Measurements from ENCODE around the gene CT45A6. TPM values are rescaled to one million over a fixed set of nuclear protein-coding genes. Genes with fewer than 3 reads are reported as not detected.
"Not testable (repeated sequence)": the region's sequence is repeated elsewhere in the genome, so short reads cannot be mapped to it uniquely, and the experiment has no call there.

Gene CT45A6, protein sequence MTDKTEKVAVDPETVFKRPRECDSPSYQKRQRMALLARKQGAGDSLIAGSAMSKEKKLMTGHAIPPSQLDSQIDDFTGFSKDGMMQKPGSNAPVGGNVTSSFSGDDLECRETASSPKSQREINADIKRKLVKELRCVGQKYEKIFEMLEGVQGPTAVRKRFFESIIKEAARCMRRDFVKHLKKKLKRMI
- total RNA-seq (not detected), polyA plus RNA-seq (not detected)
- long read RNA-seq, donor 1, transcript CT45A6-201 (4 exons, 770 nt) = major isoform, 7 of 7 reads
- long read RNA-seq, donor 1, partial matches to known transcripts = 0 of 7 reads
- long read RNA-seq, donor 1, other reads (novel, unspliced or antisense) = 0 of 7 reads
- long read RNA-seq, donor 2, partial matches to known transcripts = 0 of 1 reads
- long read RNA-seq, donor 2, other reads (novel, unspliced or antisense) = 0 of 1 reads
- long read RNA-seq, donor 3, transcript CT45A6-201 (4 exons, 770 nt) = major isoform, 10 of 10 reads
- long read RNA-seq, donor 3, partial matches to known transcripts = 0 of 10 reads
- long read RNA-seq, donor 3, other reads (novel, unspliced or antisense) = 0 of 10 reads
- long read RNA-seq, donor 4, partial matches to known transcripts = 0 of 2 reads
- long read RNA-seq, donor 4, other reads (novel, unspliced or antisense) = 0 of 2 reads
- long read RNA-seq, donor 5, transcript CT45A6-201 (4 exons, 770 nt) = major isoform, 9 of 9 reads
- long read RNA-seq, donor 5, partial matches to known transcripts = 0 of 9 reads
- long read RNA-seq, donor 5, other reads (novel, unspliced or antisense) = 0 of 9 reads

DNA sequence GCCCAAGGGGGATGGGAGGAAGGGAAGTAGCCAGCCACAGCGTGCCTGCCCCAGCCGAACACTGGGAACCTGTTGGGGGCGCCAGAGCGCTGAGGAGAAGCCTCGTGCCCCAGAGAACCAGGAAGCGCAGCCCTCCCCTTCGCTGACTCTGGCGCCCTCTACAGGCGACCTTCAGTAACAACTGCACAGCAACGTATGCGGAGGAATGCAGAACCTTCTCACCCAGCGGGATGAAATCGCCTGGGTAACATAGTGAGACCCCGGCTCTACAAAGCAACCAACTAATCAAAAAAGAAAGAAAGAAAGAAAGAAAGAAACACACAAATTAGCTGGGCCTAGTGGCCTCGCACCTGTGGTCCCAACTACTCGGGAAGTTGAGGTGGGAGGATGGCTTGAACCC lies at the start of gene CT45A6:
Gene CT45A6 (minus strand): TSS at position 101 of the 400 bp plus-strand sequence. CDS start 3,794 bp downstream, outside the sequence.
- not testable (repeated sequence) for ATAC-seq (ENCODE audit: insufficient read depth, low FRiP score); H3K27me3 ChIP-seq (ENCODE audit: control insufficient read depth in 3 of 3, insufficient read depth in 3 of 3, low read length in 2 of 3); DNase-seq; H3K4me3 ChIP-seq; H3K9me3 ChIP-seq (ENCODE audit: control insufficient read depth in 4 of 4, insufficient read depth in 3 of 4, low read length in 3 of 4); H3K9ac ChIP-seq (ENCODE audit: insufficient read depth in 1 of 2, low read length in 2 of 2); H3K27ac ChIP-seq (ENCODE audit: low read depth in 1 of 2, low read length in 1 of 2); H3K36me3 ChIP-seq (ENCODE audit: control insufficient read depth in 4 of 4, insufficient read depth in 4 of 4, low read length in 4 of 4); H3K4me1 ChIP-seq (ENCODE audit: control insufficient read depth in 5 of 5, insufficient read depth in 5 of 5, low read length in 5 of 5)
- no CpG with 5 or more reads among the region's 16 CpGs for WGBS, 2 donors

DNA sequence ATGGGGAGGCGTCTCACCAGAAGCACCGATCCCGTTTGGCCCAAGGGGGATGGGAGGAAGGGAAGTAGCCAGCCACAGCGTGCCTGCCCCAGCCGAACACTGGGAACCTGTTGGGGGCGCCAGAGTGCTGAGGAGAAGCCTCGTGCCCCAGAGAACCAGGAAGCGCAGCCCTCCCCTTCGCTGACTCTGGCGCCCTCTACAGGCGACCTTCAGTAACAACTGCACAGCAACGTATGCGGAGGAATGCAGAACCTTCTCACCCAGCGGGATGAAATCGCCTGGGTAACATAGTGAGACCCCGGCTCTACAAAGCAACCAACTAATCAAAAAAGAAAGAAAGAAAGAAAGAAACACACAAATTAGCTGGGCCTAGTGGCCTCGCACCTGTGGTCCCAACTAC lies 34.6 kb upstream of the CT45A6 start, which contains the start of gene CT45A7:
Gene CT45A7 (minus strand): TSS at position 101 of the 400 bp plus-strand sequence. CDS start 3,747 bp downstream, outside the sequence.
- ATAC-seq (ENCODE audit: insufficient read depth, low FRiP score); H3K27me3 ChIP-seq (ENCODE audit: control insufficient read depth in 3 of 3, insufficient read depth in 3 of 3, low read length in 2 of 3); H3K9me3 ChIP-seq (ENCODE audit: control insufficient read depth in 4 of 4, insufficient read depth in 3 of 4, low read length in 3 of 4); H3K4me1 ChIP-seq (ENCODE audit: control insufficient read depth in 5 of 5, insufficient read depth in 5 of 5, low read length in 5 of 5); DNase-seq; H3K36me3 ChIP-seq (ENCODE audit: control insufficient read depth in 4 of 4, insufficient read depth in 4 of 4, low read length in 4 of 4); H3K4me3 ChIP-seq; H3K27ac ChIP-seq (ENCODE audit: low read depth in 1 of 2, low read length in 1 of 2); H3K9ac ChIP-seq (ENCODE audit: insufficient read depth in 1 of 2, low read length in 2 of 2): not testable (repeated sequence)
- no CpG with 5 or more reads among the region's 17 CpGs for WGBS, 2 donors

- WGBS, 2 donors = no CpG with 5 or more reads among the region's 17 CpGs
These were observed 17.3 kb upstream of the CT45A6 start, which contains the start of gene CT45A2 for GRCh38 chrX:135819912-135820311. Gene CT45A2, minus strand, starts transcription at chrX:135820012. Its CDS starts 3,747 bp downstream, at chrX:135816265.

DNA sequence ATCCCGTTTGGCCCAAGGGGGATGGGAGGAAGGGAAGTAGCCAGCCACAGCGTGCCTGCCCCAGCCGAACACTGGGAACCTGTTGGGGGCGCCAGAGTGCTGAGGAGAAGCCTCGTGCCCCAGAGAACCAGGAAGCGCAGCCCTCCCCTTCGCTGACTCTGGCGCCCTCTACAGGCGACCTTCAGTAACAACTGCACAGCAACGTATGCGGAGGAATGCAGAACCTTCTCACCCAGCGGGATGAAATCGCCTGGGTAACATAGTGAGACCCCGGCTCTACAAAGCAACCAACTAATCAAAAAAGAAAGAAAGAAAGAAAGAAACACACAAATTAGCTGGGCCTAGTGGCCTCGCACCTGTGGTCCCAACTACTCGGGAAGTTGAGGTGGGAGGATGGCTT lies 17.2 kb downstream of the CT45A6 start, which contains the start of gene CT45A5:
Gene CT45A5 (minus strand): TSS at position 101 of the 400 bp plus-strand sequence. CDS start 3,774 bp downstream, outside the sequence.
- not testable (repeated sequence) for H3K4me1 ChIP-seq (ENCODE audit: control insufficient read depth in 5 of 5, insufficient read depth in 5 of 5, low read length in 5 of 5); H3K9ac ChIP-seq (ENCODE audit: insufficient read depth in 1 of 2, low read length in 2 of 2); H3K27ac ChIP-seq (ENCODE audit: low read depth in 1 of 2, low read length in 1 of 2); DNase-seq; H3K4me3 ChIP-seq; H3K9me3 ChIP-seq (ENCODE audit: control insufficient read depth in 4 of 4, insufficient read depth in 3 of 4, low read length in 3 of 4); H3K36me3 ChIP-seq (ENCODE audit: control insufficient read depth in 4 of 4, insufficient read depth in 4 of 4, low read length in 4 of 4); H3K27me3 ChIP-seq (ENCODE audit: control insufficient read depth in 3 of 3, insufficient read depth in 3 of 3, low read length in 2 of 3); ATAC-seq (ENCODE audit: insufficient read depth, low FRiP score)
- no CpG with 5 or more reads among the region's 16 CpGs for WGBS, 2 donors

More at GRCh38 chrX:135819912-135820311, 17.3 kb upstream of the CT45A6 start, which contains the start of gene CT45A2:
- H3K4me3 ChIP-seq; H3K36me3 ChIP-seq (ENCODE audit: control insufficient read depth in 4 of 4, insufficient read depth in 4 of 4, low read length in 4 of 4); H3K4me1 ChIP-seq (ENCODE audit: control insufficient read depth in 5 of 5, insufficient read depth in 5 of 5, low read length in 5 of 5); H3K27ac ChIP-seq (ENCODE audit: low read depth in 1 of 2, low read length in 1 of 2); ATAC-seq (ENCODE audit: insufficient read depth, low FRiP score); H3K27me3 ChIP-seq (ENCODE audit: control insufficient read depth in 3 of 3, insufficient read depth in 3 of 3, low read length in 2 of 3); H3K9me3 ChIP-seq (ENCODE audit: control insufficient read depth in 4 of 4, insufficient read depth in 3 of 4, low read length in 3 of 4); DNase-seq; H3K9ac ChIP-seq (ENCODE audit: insufficient read depth in 1 of 2, low read length in 2 of 2): not testable (repeated sequence)

DNA sequence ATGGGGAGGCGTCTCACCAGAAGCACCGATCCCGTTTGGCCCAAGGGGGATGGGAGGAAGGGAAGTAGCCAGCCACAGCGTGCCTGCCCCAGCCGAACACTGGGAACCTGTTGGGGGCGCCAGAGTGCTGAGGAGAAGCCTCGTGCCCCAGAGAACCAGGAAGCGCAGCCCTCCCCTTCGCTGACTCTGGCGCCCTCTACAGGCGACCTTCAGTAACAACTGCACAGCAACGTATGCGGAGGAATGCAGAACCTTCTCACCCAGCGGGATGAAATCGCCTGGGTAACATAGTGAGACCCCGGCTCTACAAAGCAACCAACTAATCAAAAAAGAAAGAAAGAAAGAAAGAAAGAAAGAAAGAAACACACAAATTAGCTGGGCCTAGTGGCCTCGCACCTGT lies 34.5 kb downstream of the CT45A6 start, which contains the start of gene CT45A3:
Gene CT45A3 (minus strand): TSS at position 101 of the 400 bp plus-strand sequence. CDS start 3,747 bp downstream, outside the sequence.
- not testable (repeated sequence) for H3K27ac ChIP-seq (ENCODE audit: low read depth in 1 of 2, low read length in 1 of 2); H3K4me1 ChIP-seq (ENCODE audit: control insufficient read depth in 5 of 5, insufficient read depth in 5 of 5, low read length in 5 of 5); ATAC-seq (ENCODE audit: insufficient read depth, low FRiP score); H3K36me3 ChIP-seq (ENCODE audit: control insufficient read depth in 4 of 4, insufficient read depth in 4 of 4, low read length in 4 of 4); H3K27me3 ChIP-seq (ENCODE audit: control insufficient read depth in 3 of 3, insufficient read depth in 3 of 3, low read length in 2 of 3); H3K4me3 ChIP-seq; H3K9ac ChIP-seq (ENCODE audit: insufficient read depth in 1 of 2, low read length in 2 of 2); H3K9me3 ChIP-seq (ENCODE audit: control insufficient read depth in 4 of 4, insufficient read depth in 3 of 4, low read length in 3 of 4); DNase-seq
- no CpG with 5 or more reads among the region's 17 CpGs for WGBS, 2 donors

GRCh38 chrX:135744739-135745138 lies 57.8 kb downstream of the CT45A6 start:
- WGBS, 2 donors = 93 to 95% methylated on average over 2 to 4 of the region's 4 CpGs
- H3K9ac ChIP-seq (ENCODE audit: insufficient read depth in 1 of 2, low read length in 2 of 2); H3K27ac ChIP-seq (ENCODE audit: low read depth in 1 of 2, low read length in 1 of 2); ATAC-seq (ENCODE audit: insufficient read depth, low FRiP score); H3K27me3 ChIP-seq (ENCODE audit: control insufficient read depth in 3 of 3, insufficient read depth in 3 of 3, low read length in 2 of 3); H3K4me3 ChIP-seq; H3K9me3 ChIP-seq (ENCODE audit: control insufficient read depth in 4 of 4, insufficient read depth in 3 of 4, low read length in 3 of 4); H3K36me3 ChIP-seq (ENCODE audit: control insufficient read depth in 4 of 4, insufficient read depth in 4 of 4, low read length in 4 of 4); H3K4me1 ChIP-seq (ENCODE audit: control insufficient read depth in 5 of 5, insufficient read depth in 5 of 5, low read length in 5 of 5); DNase-seq: not testable (repeated sequence)

All from lung (tissue), 14 donors.